K562 (cell line): ENCODE measurements around the gene HEXIM1. TPM values are rescaled to one million over a fixed set of nuclear protein-coding genes. Genes with fewer than 3 reads are reported as not detected.

Source experiments
- CBFA2T3 ChIP-seq: fragments of 450-650 bp; IDR thresholded peaks from 2 replicates; pipeline ENCODE4 v1.6.1; 2017
- CTCFL ChIP-seq: IDR thresholded peaks from 2 replicates; pipeline ENCODE4 v1.6.1; 2011; ENCODE audit warnings: borderline replicate concordance, low read depth, mild to moderate bottlenecking, moderate library complexity, low read length; ENCODE audit not compliant: insufficient read depth, poor library complexity, severe bottlenecking
- ESRRA ChIP-seq: fragments of 450-650 bp; IDR thresholded peaks from 2 replicates; pipeline ENCODE4 v1.6.1; 2014; ENCODE audit warnings: low read depth, mild to moderate bottlenecking, moderate library complexity, borderline replicate concordance
- ETV5 ChIP-seq: sonication (generic); formaldehyde crosslinking; IDR thresholded peaks from 2 replicates; pipeline ENCODE4 v1.4.0; 2020; ENCODE audit warnings: low read depth, mild to moderate bottlenecking, missing genetic modification reagents
- ETV6 ChIP-seq, 3 experiments: fragments of 150-350 bp in 1 of 3; sonication (generic) in 1 of 3; formaldehyde crosslinking in 1 of 3; IDR thresholded peaks; 2 replicates each; pipeline versions ENCODE4 v1.6.1 to v1.8.0; 2014 to 2022; ENCODE audit warnings: borderline replicate concordance in 2 of 3, low read depth in 2 of 3, antibody characterized with exemption in 1 of 3, low read length in 1 of 3, mild to moderate bottlenecking in 1 of 3, missing genetic modification reagents in 1 of 3
- HDAC2 ChIP-seq: fragments of 450-650 bp; IDR thresholded peaks from 2 replicates; pipeline ENCODE4 v1.6.1; 2016; ENCODE audit warnings: mild to moderate bottlenecking
- HDAC8 ChIP-seq: fragments of 450-650 bp; IDR thresholded peaks from 2 replicates; pipeline ENCODE4 v1.6.1; 2016; ENCODE audit warnings: mild to moderate bottlenecking, missing genetic modification characterization, moderate library complexity, missing compliant biosample characterization
- KDM5B ChIP-seq: fragments of 200-600 bp; sonication (generic); IDR thresholded peaks from 2 replicates; pipeline ENCODE4 v1.6.1; 2012; ENCODE audit warnings: low read depth, mild to moderate bottlenecking, moderate library complexity, low read length, control low read depth, inconsistent platforms; ENCODE audit not compliant: insufficient replicate concordance
- MITF ChIP-seq: IDR thresholded peaks from 2 replicates; pipeline ENCODE4 v1.6.1; 2014; ENCODE audit warnings: antibody characterized with exemption
- NONO ChIP-seq, 2 experiments: fragments of 200-400 bp in 1 of 2; fragments of 450-650 bp in 1 of 2; formaldehyde crosslinking in 1 of 2; IDR thresholded peaks; 2 replicates each; pipeline ENCODE4 v1.6.1; 2017; ENCODE audit warnings: low read depth in 2 of 2, mild to moderate bottlenecking in 2 of 2, moderate library complexity in 2 of 2, low read length in 1 of 2
- PHF21A ChIP-seq: fragments of 450-650 bp; IDR thresholded peaks from 2 replicates; pipeline ENCODE4 v1.6.1; 2017; ENCODE audit warnings: low read depth, borderline replicate concordance
- POLR2A ChIP-seq: fragments of 450-650 bp; conservative IDR thresholded peaks from 2 replicates; pipeline ENCODE4 v1.6.1; 2016
- SMARCA5 ChIP-seq: fragments of 450-650 bp; IDR thresholded peaks from 2 replicates; pipeline ENCODE4 v1.6.1; 2016
- SP1 ChIP-seq: sonication (generic); formaldehyde crosslinking; IDR thresholded peaks from 2 replicates; pipeline ENCODE4 v1.8.1; 2022; ENCODE audit warnings: mild to moderate bottlenecking, missing genetic modification reagents
- XRCC5 ChIP-seq: fragments of 200-400 bp; formaldehyde crosslinking; IDR thresholded peaks from 2 replicates; pipeline ENCODE4 v1.6.1; 2017; ENCODE audit warnings: low read depth, mild to moderate bottlenecking, low read length
- ZNF165 ChIP-seq: fragments of 250-450 bp; sonication (Bioruptor Pico); IDR thresholded peaks from 2 replicates; pipeline ENCODE4 v1.4.0; 2020; ENCODE audit warnings: borderline replicate concordance
- polyA plus RNA-seq, 8 experiments: library from polyadenylated mRNA; depleted of rRNA in 4 of 8; stranded (reverse) in 5 of 8; unstranded in 3 of 8; fragments of >200 nt; fragmentation: Nextera tagmentation in 2 of 8; fragmentation: Illumina TruSeq in 1 of 8; extraction: Ambion mirVana in 2 of 8; extraction: Trizol in 1 of 8; gene quantifications; 2 replicates each; pipeline versions ENCODE4 v1.2.1 to v1.2.3, GENCODE V29; 2011 to 2014; ENCODE audit warnings: inconsistent platforms in 1 of 8, missing spikeins in 1 of 8
- total RNA-seq, 7 experiments: library from RNA; depleted of rRNA in 6 of 7; stranded (reverse); fragments of >200 nt in 6 of 7; fragmentation: Illumina TruSeq in 2 of 7; extraction: Trizol in 2 of 7; gene quantifications; 2 replicates each; pipeline versions ENCODE4 v1.2.1 to v1.2.3, GENCODE V29; 2011 to 2021; ENCODE audit warnings: low replicate concordance in 1 of 7
- TF ChIP-seq, protein P1 (sequence below), 2 experiments: IDR thresholded peaks; 2 replicates each; pipeline ENCODE4 v1.6.1; 2011; ENCODE audit warnings: borderline replicate concordance in 1 of 2, control low read depth in 1 of 2, low read depth in 1 of 2, low read length in 1 of 2, mild to moderate bottlenecking in 1 of 2, mixed read lengths in 1 of 2, moderate library complexity in 1 of 2; ENCODE audit not compliant: insufficient read depth in 1 of 2, insufficient read length in 1 of 2, poor library complexity in 1 of 2, severe bottlenecking in 1 of 2; ENCODE audit errors: extremely low read depth in 1 of 2

The HEXIM1 gene
- total and polyA plus RNA-seq, 9 of the 15 experiments (the other 6 are each of a cell fraction or from before 2014, with no cell fraction given): 1.4 to 28.3 (median 9.1) TPM

GRCh38 chr17:45135192-45135977 is 12.9 kb upstream of the HEXIM1 start, which contains the start of gene ACBD4 (continued):
- TF ChIP-seq NONO (IDR thresholded peaks at IDR 0.05; ENCODE audit: low read depth in 2 of 2, low read length in 1 of 2) (0 out of 4 replicates have a peak, but pooled peaks of 1 of the 2 experiments have one; percentile 13), ESRRA (peak; percentile 38; the same call in 1 of the 2 replicates), CBFA2T3 (peak; percentile 91), SMARCA5 (peak; percentile 64; the same call in 1 of the 2 replicates), MITF (no peak), PHF21A (0 out of 2 replicates have a peak, but pooled peaks have one; percentile 64), HDAC8 (tag) (0 out of 2 replicates have a peak, but pooled peaks have one; percentile 11), XRCC5 (peak; percentile 99), KDM5B (peak; percentile 47), ETV5 (no peak), ZNF165 (CRISPR knock-in tag) (no peak), POLR2A (peak; percentile 55; the same call in 1 of the 2 replicates), SP1 (CRISPR knock-in tag) (peak; percentile 97), ETV6 (IDR thresholded peaks at IDR 0.05; ENCODE audit: borderline replicate concordance in 1 of 2, low read depth in 2 of 2, low read length in 1 of 2) (no peak), ETV6 (CRISPR knock-in tag; IDR thresholded peaks at IDR 0.05; ENCODE audit: borderline replicate concordance) (no peak), CTCFL (peak; percentile 86), HDAC2 (peak; percentile 74)
- TF ChIP-seq, protein P1, sequence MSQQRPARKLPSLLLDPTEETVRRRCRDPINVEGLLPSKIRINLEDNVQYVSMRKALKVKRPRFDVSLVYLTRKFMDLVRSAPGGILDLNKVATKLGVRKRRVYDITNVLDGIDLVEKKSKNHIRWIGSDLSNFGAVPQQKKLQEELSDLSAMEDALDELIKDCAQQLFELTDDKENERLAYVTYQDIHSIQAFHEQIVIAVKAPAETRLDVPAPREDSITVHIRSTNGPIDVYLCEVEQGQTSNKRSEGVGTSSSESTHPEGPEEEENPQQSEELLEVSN (IDR thresholded peaks at IDR 0.05; ENCODE audit: borderline replicate concordance in 1 of 2, extremely low read depth in 1 of 2, insufficient read depth in 1 of 2, insufficient read length in 1 of 2, low read depth in 1 of 2, low read length in 1 of 2, poor library complexity in 1 of 2, severe bottlenecking in 1 of 2): peak; percentile 75 to 78
